Esophagus muscularis mucosa (tissue), 4 donors: ENCODE measurements around the gene P2RX2. TPM values are rescaled to one million over a fixed set of nuclear protein-coding genes. Genes with fewer than 3 reads are reported as not detected.

ENCODE experiments used
- DNase-seq: peaks from one replicate; pipeline ENCODE4 v3.0.0-alpha.2; 2017; ENCODE audit errors: extremely low spot score
- H3K27ac ChIP-seq, 4 donors: fragments of 200-600 bp; sonication (generic); replicated peaks in 1 of 4; 1 replicate in 3 of 4; 2 replicates in 1 of 4; pipeline ENCODE4 v1.5.1; 2016 to 2019; ENCODE audit warnings: mild to moderate bottlenecking in 1 of 4
- H3K27me3 ChIP-seq, 4 donors: fragments of 200-600 bp; sonication (generic); one replicate each; pipeline versions ENCODE4 v1.5.1 to v1.6.0; 2016 to 2019
- H3K36me3 ChIP-seq, 4 donors: fragments of 200-600 bp; sonication (generic); one replicate each; pipeline ENCODE4 v1.5.1; 2016 to 2019
- H3K4me1 ChIP-seq, 4 donors: fragments of 200-600 bp; sonication (generic); one replicate each; pipeline ENCODE4 v1.5.1; 2016 to 2019
- H3K4me3 ChIP-seq, 4 donors: fragments of 200-600 bp; sonication (generic); 1 replicate in 2 of 4; 2 replicates in 2 of 4; pipeline ENCODE4 v1.5.1; 2016 to 2019; ENCODE audit warnings: mild to moderate bottlenecking in 4 of 4, moderate library complexity in 1 of 4
- H3K9me3 ChIP-seq, 4 donors: fragments of 200-600 bp; sonication (generic); 1 replicate in 3 of 4; 2 replicates in 1 of 4; pipeline ENCODE4 v1.5.1; 2016 to 2019
- CTCF ChIP-seq, 3 experiments: fragments of 200-600 bp in 2 of 3; fragments of 450-650 bp in 1 of 3; sonication (generic) in 2 of 3; IDR thresholded peaks; one replicate each; pipeline ENCODE4 v1.5.1; 2017 to 2019; ENCODE audit warnings: antibody characterized with exemption in 3 of 3, mild to moderate bottlenecking in 2 of 3, moderate library complexity in 1 of 3
- EP300 ChIP-seq: sonication (generic); formaldehyde crosslinking; IDR thresholded peaks from one replicate; pipeline ENCODE4 v1.6.1; 2017; ENCODE audit warnings: antibody characterized with exemption
- POLR2A ChIP-seq: fragments of 450-650 bp; IDR thresholded peaks from one replicate; pipeline ENCODE4 v1.6.1; 2017; ENCODE audit warnings: antibody characterized with exemption, moderate library complexity, mild to moderate bottlenecking, low read depth
- POLR2AphosphoS5 ChIP-seq, 2 donors: sonication (generic); formaldehyde crosslinking; IDR thresholded peaks; one replicate each; pipeline ENCODE4 v1.6.1; 2017; ENCODE audit warnings: antibody characterized with exemption in 2 of 2
- WGBS: methylation state at CpG from one replicate; pipeline ENCODE4 v1.1.5; 2018; 5-methylcytosine and 5-hydroxymethylcytosine counted together
- intact Hi-C: fragments of 100-400 bp; cut with DNase I; formaldehyde crosslinking; loops from one replicate; pipeline ENCODE4 v1.15.1; 2023
- total RNA-seq, 4 donors: library from RNA; depleted of rRNA; stranded (reverse); fragments of >200 nt; gene quantifications; one replicate each; pipeline versions ENCODE4 v1.1.0 to v1.2.1, GENCODE V29; 2016

Gene P2RX2
- total RNA-seq, 4 donors from 2014 or later: 1.7 to 4.1 (median 3.7) TPM

GRCh38 chr12:132571051-132571450 is 47.5 kb upstream of the P2RX2 start:
- intact Hi-C loops: no loop called here
- 94% methylated on average over 26 of the region's 27 CpGs for WGBS
- H3K27me3 ChIP-seq: no peaks in the 10 kb centered on the region
- DNase-seq: no peak
- H3K27ac ChIP-seq: no peak overlapping the region
- TF ChIP-seq CTCF (IDR thresholded peaks at IDR 0.05): no peak
- no peak for TF ChIP-seq POLR2AphosphoS5 (IDR thresholded peaks at IDR 0.05)
- TF ChIP-seq EP300: no peak
- no peak for TF ChIP-seq POLR2A
- peaks cover 20 to 94% (median 81%) of the 10 kb centered on the region in 4 donors for H3K36me3 ChIP-seq
- no peaks in the 10 kb centered on the region for H3K4me1 ChIP-seq
- H3K4me3 ChIP-seq: no peak overlapping the region
- no peaks in the 10 kb centered on the region for H3K9me3 ChIP-seq

- 97% methylated on average over 7 of the region's 20 CpGs for WGBS
- no peaks in the 10 kb centered on the region for H3K9me3 ChIP-seq
- H3K27me3 ChIP-seq: no peaks in the 10 kb centered on the region
- no peak for DNase-seq
- no peak for TF ChIP-seq POLR2A
- H3K4me1 ChIP-seq: no peaks in the 10 kb centered on the region
- intact Hi-C loops: no loop called here
- H3K36me3 ChIP-seq: peaks cover 20 to 96% (median 83%) of the 10 kb centered on the region in 4 donors
- H3K4me3 ChIP-seq: no peak overlapping the region
- no peak overlapping the region for H3K27ac ChIP-seq
Measured at GRCh38 chr12:132571598-132571997, 47.0 kb upstream of the P2RX2 start.

GRCh38 chr12:132572106-132572505 is 46.5 kb upstream of the P2RX2 start:
- Histone ChIP-seq H3K4me3 (no peak overlapping the region), H3K4me1 (no peaks in the 10 kb centered on the region), H3K36me3 (peaks cover 20 to 96% (median 85%) of the 10 kb centered on the region in 4 donors), H3K27me3 (no peaks in the 10 kb centered on the region), H3K9me3 (no peaks in the 10 kb centered on the region), H3K27ac (no peak overlapping the region)
- no peak for DNase-seq
- intact Hi-C loops: no loop called here
- 89% methylated on average over 5 of the region's 26 CpGs for WGBS
- TF ChIP-seq POLR2A (no peak), EP300 (no peak), POLR2AphosphoS5 (IDR thresholded peaks at IDR 0.05) (no peak), CTCF (IDR thresholded peaks at IDR 0.05) (no peak)

- TF ChIP-seq POLR2A (no peak), CTCF (IDR thresholded peaks at IDR 0.05) (no peak), POLR2AphosphoS5 (IDR thresholded peaks at IDR 0.05) (no peak), EP300 (no peak)
- Histone ChIP-seq H3K4me1 (no peaks in the 10 kb centered on the region), H3K36me3 (peaks cover 20 to 96% (median 84%) of the 10 kb centered on the region in 4 donors), H3K9me3 (no peaks in the 10 kb centered on the region), H3K27ac (no peak overlapping the region), H3K27me3 (no peaks in the 10 kb centered on the region), H3K4me3 (no peak overlapping the region)
- intact Hi-C loops: no loop called here
- DNase-seq: no peak
- WGBS: 92% methylated on average over 24 of the region's 36 CpGs
Measured at GRCh38 chr12:132572801-132573760, 45.5 kb upstream of the P2RX2 start.

- Histone ChIP-seq H3K27ac (no peak overlapping the region), H3K36me3 (peaks cover 20 to 97% (median 86%) of the 10 kb centered on the region in 4 donors), H3K27me3 (no peaks in the 10 kb centered on the region), H3K4me1 (peaks cover 0 to 10% (median 9%) of the 10 kb centered on the region in 4 donors), H3K9me3 (no peaks in the 10 kb centered on the region), H3K4me3 (no peak overlapping the region)
- DNase-seq: no peak
- 94% methylated on average over 19 of the region's 39 CpGs for WGBS
- intact Hi-C loops: no loop called here
- TF ChIP-seq POLR2AphosphoS5 (IDR thresholded peaks at IDR 0.05) (no peak), EP300 (no peak), CTCF (IDR thresholded peaks at IDR 0.05) (no peak), POLR2A (no peak)
Measured at GRCh38 chr12:132574271-132574996, 44.1 kb upstream of the P2RX2 start.
